GM21619 (cell line): ENCODE measurements around the gene EPHB2.

ENCODE experiments used
- ATAC-seq: cut with Tn5 transposase; IDR thresholded peaks from one replicate; pipeline ENCODE4 v1.9.1; 2021; ENCODE audit not compliant: unreplicated experiment

Gene EPHB2

GRCh38 chr1:22721122-22721873 lies 10.7 kb downstream of the EPHB2 start:
- ATAC-seq, result no peak

GRCh38 chr1:22722901-22723550 lies 12.4 kb downstream of the EPHB2 start:
- ATAC-seq, result no peak

- ATAC-seq, result no peak
Measured at GRCh38 chr1:22727873-22728272, 17.2 kb downstream of the EPHB2 start.

- ATAC-seq, result no peak
Measured at GRCh38 chr1:22728751-22729399, 18.2 kb downstream of the EPHB2 start.

- ATAC-seq, result no peak
Measured at GRCh38 chr1:22729400-22729773, 18.7 kb downstream of the EPHB2 start.

GRCh38 chr1:22729912-22730311 lies 19.3 kb downstream of the EPHB2 start:
- ATAC-seq, result no peak

- ATAC-seq, result no peak
Measured at GRCh38 chr1:22731924-22732720, 21.5 kb downstream of the EPHB2 start.

GRCh38 chr1:22733643-22734042 lies 23.0 kb downstream of the EPHB2 start:
- ATAC-seq, result no peak

GRCh38 chr1:22736501-22737080 lies 26.0 kb downstream of the EPHB2 start:
- ATAC-seq, result no peak

GRCh38 chr1:22737374-22738068 lies 26.9 kb downstream of the EPHB2 start:
- ATAC-seq, result no peak

- no peak for ATAC-seq
Measured at GRCh38 chr1:22738069-22738435, 27.4 kb downstream of the EPHB2 start.

- ATAC-seq, result no peak
Measured at GRCh38 chr1:22738522-22738921, 27.9 kb downstream of the EPHB2 start.

- ATAC-seq, result no peak
Measured at GRCh38 chr1:22739648-22740385, 29.2 kb downstream of the EPHB2 start.

GRCh38 chr1:22741118-22741517 lies 30.5 kb downstream of the EPHB2 start:
- no peak for ATAC-seq

- no peak for ATAC-seq
Measured at GRCh38 chr1:22745669-22746585, 35.3 kb downstream of the EPHB2 start.

- ATAC-seq, result no peak
Measured at GRCh38 chr1:22747021-22747734, 36.5 kb downstream of the EPHB2 start.

- ATAC-seq, result no peak
Measured at GRCh38 chr1:22747735-22748073, 37.1 kb downstream of the EPHB2 start.

GRCh38 chr1:22749503-22749902 lies 38.9 kb downstream of the EPHB2 start:
- ATAC-seq, result no peak
